ENCODE results near the gene SND1.

The SND1 gene

GRCh38 chr7:127765150-127765549, 113.2 kb downstream of the SND1 start:
- H3K9me3 ChIP-seq (ENCODE audit: control insufficient read depth, insufficient read depth, low read length): no peaks in the 10 kb centered on the region
- no peak overlapping the region for H3K27ac ChIP-seq (ENCODE audit: low read depth, low read length)
- no peak for TF ChIP-seq EZH2phosphoT487 (IDR thresholded peaks at IDR 0.05; ENCODE audit: borderline replicate concordance, low read length)
- H3K9me2 ChIP-seq (replicated peaks; ENCODE audit: control insufficient read depth, low read length): no peaks in the 10 kb centered on the region
- H3F3A ChIP-seq (ENCODE audit: control insufficient read depth, insufficient read depth): no peaks in the 10 kb centered on the region
- H3K36me3 ChIP-seq (ENCODE audit: control insufficient read depth, low read length): peaks cover 8% of the 10 kb centered on the region
- H3K27me3 ChIP-seq (ENCODE audit: control insufficient read depth, low read length): no peaks in the 10 kb centered on the region
- H3K4me1 ChIP-seq (ENCODE audit: control insufficient read depth, low read length): no peaks in the 10 kb centered on the region
- peaks cover under 1% of the 10 kb centered on the region; the same call in 1 of the 2 replicates for H4K20me1 ChIP-seq (ENCODE audit: control insufficient read depth, insufficient read depth, low read depth, low read length)
- H3K4me2 ChIP-seq (ENCODE audit: low read length): no peak overlapping the region
- peaks cover 72% of the 10 kb centered on the region for H3K79me2 ChIP-seq (ENCODE audit: control insufficient read depth, low read length)
- no peak overlapping the region for H3K4me3 ChIP-seq (ENCODE audit: low read length)

- Histone ChIP-seq H3K9me3 (ENCODE audit: control insufficient read depth, insufficient read depth, low read length) (no peaks in the 10 kb centered on the region), H3K4me3 (ENCODE audit: low read length) (no peak overlapping the region), H3K4me2 (ENCODE audit: low read length) (no peak overlapping the region), H3K27me3 (ENCODE audit: control insufficient read depth, low read length) (no peaks in the 10 kb centered on the region), H3K36me3 (ENCODE audit: control insufficient read depth, low read length) (peaks cover 11% of the 10 kb centered on the region), H3K9me2 (replicated peaks; ENCODE audit: control insufficient read depth, low read length) (no peaks in the 10 kb centered on the region), H3F3A (ENCODE audit: control insufficient read depth, insufficient read depth) (no peaks in the 10 kb centered on the region), H3K79me2 (ENCODE audit: control insufficient read depth, low read length) (peaks cover 67% of the 10 kb centered on the region), H3K4me1 (ENCODE audit: control insufficient read depth, low read length) (no peaks in the 10 kb centered on the region), H4K20me1 (ENCODE audit: control insufficient read depth, insufficient read depth, low read depth, low read length) (no peaks in the 10 kb centered on the region), H3K27ac (ENCODE audit: low read depth, low read length) (no peak overlapping the region)
- no peak for TF ChIP-seq CTCF (IDR thresholded peaks at IDR 0.05; ENCODE audit: low read depth, low read length, poor library complexity, severe bottlenecking)
- TF ChIP-seq EZH2phosphoT487 (IDR thresholded peaks at IDR 0.05; ENCODE audit: borderline replicate concordance, low read length): no peak
Observed at GRCh38 chr7:127766831-127767459, 115.0 kb downstream of the SND1 start.

- Histone ChIP-seq H3F3A (ENCODE audit: control insufficient read depth, insufficient read depth) (no peaks in the 10 kb centered on the region), H3K4me1 (ENCODE audit: control insufficient read depth, low read length) (no peaks in the 10 kb centered on the region), H3K9me2 (replicated peaks; ENCODE audit: control insufficient read depth, low read length) (no peaks in the 10 kb centered on the region), H3K27ac (ENCODE audit: low read depth, low read length) (no peak overlapping the region), H3K36me3 (ENCODE audit: control insufficient read depth, low read length) (peaks cover 13% of the 10 kb centered on the region), H3K4me2 (ENCODE audit: low read length) (no peak overlapping the region), H3K9me3 (ENCODE audit: control insufficient read depth, insufficient read depth, low read length) (no peaks in the 10 kb centered on the region), H3K27me3 (ENCODE audit: control insufficient read depth, low read length) (no peaks in the 10 kb centered on the region), H3K4me3 (ENCODE audit: low read length) (no peak overlapping the region), H3K79me2 (ENCODE audit: control insufficient read depth, low read length) (peaks cover 61% of the 10 kb centered on the region), H4K20me1 (ENCODE audit: control insufficient read depth, insufficient read depth, low read depth, low read length) (no peaks in the 10 kb centered on the region)
- no peak for TF ChIP-seq EZH2phosphoT487 (IDR thresholded peaks at IDR 0.05; ENCODE audit: borderline replicate concordance, low read length)
- no peak for TF ChIP-seq CTCF (IDR thresholded peaks at IDR 0.05; ENCODE audit: low read depth, low read length, poor library complexity, severe bottlenecking)
Observed at GRCh38 chr7:127768241-127768640, 116.2 kb downstream of the SND1 start.

- no peak overlapping the region for H3K27ac ChIP-seq (ENCODE audit: low read depth, low read length)
- H4K20me1 ChIP-seq (ENCODE audit: control insufficient read depth, insufficient read depth, low read depth, low read length): no peaks in the 10 kb centered on the region
- H3F3A ChIP-seq (ENCODE audit: control insufficient read depth, insufficient read depth): no peaks in the 10 kb centered on the region
- peaks cover 59% of the 10 kb centered on the region for H3K79me2 ChIP-seq (ENCODE audit: control insufficient read depth, low read length)
- no peak overlapping the region for H3K4me3 ChIP-seq (ENCODE audit: low read length)
- TF ChIP-seq CTCF (IDR thresholded peaks at IDR 0.05; ENCODE audit: low read depth, low read length, poor library complexity, severe bottlenecking): no peak
- no peak for TF ChIP-seq EZH2phosphoT487 (IDR thresholded peaks at IDR 0.05; ENCODE audit: borderline replicate concordance, low read length)
- peaks cover 18% of the 10 kb centered on the region for H3K36me3 ChIP-seq (ENCODE audit: control insufficient read depth, low read length)
- no peak overlapping the region for H3K4me2 ChIP-seq (ENCODE audit: low read length)
- no peaks in the 10 kb centered on the region for H3K4me1 ChIP-seq (ENCODE audit: control insufficient read depth, low read length)
- H3K9me3 ChIP-seq (ENCODE audit: control insufficient read depth, insufficient read depth, low read length): no peaks in the 10 kb centered on the region
- no peaks in the 10 kb centered on the region for H3K27me3 ChIP-seq (ENCODE audit: control insufficient read depth, low read length)
- H3K9me2 ChIP-seq (replicated peaks; ENCODE audit: control insufficient read depth, low read length): no peaks in the 10 kb centered on the region
Observed at GRCh38 chr7:127769137-127769536, 117.1 kb downstream of the SND1 start.
